Astrocyte (in vitro differentiated cells and primary cell): ENCODE data around the gene CSMD2. TPM values are rescaled to one million over a fixed set of nuclear protein-coding genes. Genes with fewer than 3 reads are reported as not detected.
A peak's percentile ranks its signal among the peaks of the same experiment; 100 is the strongest.

Experiments
- DNase-seq: peaks from one replicate; pipeline ENCODE4 v3.0.0-alpha.2; 2010; ENCODE audit warnings: low read depth
- FAIRE-seq: peaks from 2 replicates; lab custom pipeline; 2011; peaks lifted over from hg19 to GRCh38; lab: Jason Lieb, UNC
- H2AFZ ChIP-seq: 2 replicates; pipeline ENCODE4 v1.6.0; 2012; ENCODE audit warnings: low read depth, low read length, inconsistent platforms
- H3K27ac ChIP-seq: 2 replicates; pipeline ENCODE4 v1.5.1; 2011; ENCODE audit warnings: low read depth, low read length, inconsistent platforms
- H3K27me3 ChIP-seq: 2 replicates; pipeline ENCODE4 v1.6.0; 2011; ENCODE audit warnings: low read length, inconsistent platforms; ENCODE audit not compliant: insufficient read depth
- H3K36me3 ChIP-seq: 2 replicates; pipeline ENCODE4 v1.5.1; 2011; ENCODE audit warnings: low read length, inconsistent platforms; ENCODE audit not compliant: insufficient read depth
- H3K4me1 ChIP-seq: 2 replicates; pipeline ENCODE4 v1.5.1; 2011; ENCODE audit warnings: low read length, inconsistent platforms; ENCODE audit not compliant: insufficient read depth
- H3K4me2 ChIP-seq: 2 replicates; pipeline ENCODE4 v1.6.0; 2012; ENCODE audit warnings: low read length, inconsistent platforms
- H3K4me3 ChIP-seq: 2 replicates; pipeline ENCODE4 v1.5.1; 2011; ENCODE audit warnings: low read depth, mild to moderate bottlenecking, low read length, inconsistent platforms; ENCODE audit not compliant: insufficient read depth
- H3K79me2 ChIP-seq: 2 replicates; pipeline ENCODE4 v1.6.0; 2012; ENCODE audit warnings: mild to moderate bottlenecking, low read length, inconsistent platforms; ENCODE audit not compliant: insufficient read depth
- H3K9ac ChIP-seq: 2 replicates; pipeline ENCODE4 v1.6.0; 2012; ENCODE audit warnings: mild to moderate bottlenecking, low read length, inconsistent platforms
- H3K9me3 ChIP-seq: 2 replicates; pipeline ENCODE4 v1.5.1; 2012; ENCODE audit warnings: low read depth, mild to moderate bottlenecking, low read length, inconsistent platforms; ENCODE audit not compliant: insufficient read depth
- H4K20me1 ChIP-seq: 2 replicates; pipeline ENCODE4 v1.6.0; 2012; ENCODE audit warnings: low read length, inconsistent platforms; ENCODE audit not compliant: insufficient read depth
- H3K27ac Mint-ChIP-seq: one replicate; pipeline ENCODE4 v1.8.0; 2021; ENCODE audit warnings: mild to moderate bottlenecking, mixed read lengths; ENCODE audit not compliant: unreplicated experiment
- H3K27me3 Mint-ChIP-seq: one replicate; pipeline ENCODE4 v1.8.0; 2021; ENCODE audit warnings: low read depth, mixed read lengths; ENCODE audit not compliant: unreplicated experiment
- H3K36me3 Mint-ChIP-seq: one replicate; pipeline ENCODE4 v1.8.0; 2021; ENCODE audit warnings: low read depth, mixed read lengths; ENCODE audit not compliant: unreplicated experiment
- H3K4me1 Mint-ChIP-seq: one replicate; pipeline ENCODE4 v1.8.0; 2021; ENCODE audit warnings: low read depth, mixed read lengths; ENCODE audit not compliant: unreplicated experiment
- H3K4me3 Mint-ChIP-seq: one replicate; pipeline ENCODE4 v1.8.0; 2021; ENCODE audit warnings: mild to moderate bottlenecking, moderate library complexity, mixed read lengths; ENCODE audit not compliant: unreplicated experiment
- H3K9me3 Mint-ChIP-seq: one replicate; pipeline ENCODE4 v1.8.0; 2021; ENCODE audit warnings: mild to moderate bottlenecking, mixed read lengths; ENCODE audit not compliant: unreplicated experiment
- CTCF ChIP-seq: IDR thresholded peaks from 2 replicates; pipeline ENCODE4 v1.5.1; 2011; ENCODE audit warnings: low read depth, mild to moderate bottlenecking, inconsistent platforms, low read length, moderate library complexity; ENCODE audit not compliant: insufficient read depth
- EZH2 ChIP-seq: IDR thresholded peaks from 2 replicates; pipeline ENCODE4 v1.6.1; 2012; ENCODE audit warnings: mild to moderate bottlenecking, low read length, inconsistent platforms; ENCODE audit not compliant: insufficient read depth
- total RNA-seq: library from RNA; stranded (reverse); gene quantifications from 2 replicates; pipeline ENCODE4 v1.2.1, GENCODE V29; 2021

The CSMD2 gene
- total RNA-seq, 1 donor from 2014 or later = 11.1 TPM

- H3K4me1 ChIP-seq = peaks cover 19% of the 10 kb centered on the region
- no peak overlapping the region for H3K9ac ChIP-seq
- H3K4me3 ChIP-seq = no peak overlapping the region
- H3K79me2 ChIP-seq = no peaks in the 10 kb centered on the region
- peaks cover 56% of the 10 kb centered on the region for H4K20me1 ChIP-seq
- Mint-ChIP-seq H3K9me3 (peaks cover 1% of the 10 kb centered on the region), H3K27ac (no peak overlapping the region), H3K36me3 (no peaks in the 10 kb centered on the region), H3K4me3 (no peak overlapping the region), H3K4me1 (peaks cover 12% of the 10 kb centered on the region), H3K27me3 (peaks cover 5% of the 10 kb centered on the region)
- no peak overlapping the region for H3K27ac ChIP-seq
- no peak overlapping the region for H2AFZ ChIP-seq
- H3K4me2 ChIP-seq = no peak overlapping the region
- H3K9me3 ChIP-seq = no peaks in the 10 kb centered on the region
- TF ChIP-seq EZH2 (no peak), CTCF (no peak)
- H3K27me3 ChIP-seq = no peaks in the 10 kb centered on the region
- no peak for DNase-seq
- no peak for FAIRE-seq
- H3K36me3 ChIP-seq = no peaks in the 10 kb centered on the region
These were observed 176.9 kb downstream of the CSMD2 start for GRCh38 chr1:33988161-33988560.

GRCh38 chr1:33986390-33987095 is 178.5 kb downstream of the CSMD2 start:
- no peak overlapping the region for H3K27ac Mint-ChIP-seq
- H3K36me3 ChIP-seq = no peaks in the 10 kb centered on the region
- H3K9ac ChIP-seq = no peak overlapping the region
- peaks cover 20% of the 10 kb centered on the region for H3K27me3 Mint-ChIP-seq
- TF ChIP-seq EZH2 (no peak), CTCF (no peak)
- peaks cover 12% of the 10 kb centered on the region for H3K4me1 Mint-ChIP-seq
- no peaks in the 10 kb centered on the region for H3K27me3 ChIP-seq
- H3K4me3 ChIP-seq = no peak overlapping the region
- H3K4me3 Mint-ChIP-seq = no peak overlapping the region
- DNase-seq (peak; percentile 66), FAIRE-seq (peak; percentile 69)
- H3K9me3 ChIP-seq = no peaks in the 10 kb centered on the region
- H3K79me2 ChIP-seq = no peaks in the 10 kb centered on the region
- H3K4me1 ChIP-seq = peaks cover 19% of the 10 kb centered on the region
- no peak overlapping the region for H3K4me2 ChIP-seq
- H4K20me1 ChIP-seq = peaks cover 68% of the 10 kb centered on the region
- no peak overlapping the region for H2AFZ ChIP-seq
- peaks cover 3% of the 10 kb centered on the region for H3K36me3 Mint-ChIP-seq
- H3K9me3 Mint-ChIP-seq = peaks cover 8% of the 10 kb centered on the region
- H3K27ac ChIP-seq = no peak overlapping the region

- peaks cover 23% of the 10 kb centered on the region for H3K27me3 Mint-ChIP-seq
These were observed 179.4 kb downstream of the CSMD2 start for GRCh38 chr1:33985656-33986055.

More at GRCh38 chr1:33985656-33986055, 179.4 kb downstream of the CSMD2 start:
- no peak for FAIRE-seq
- H3K9me3 ChIP-seq = no peaks in the 10 kb centered on the region
- TF ChIP-seq CTCF = no peak
- no peaks in the 10 kb centered on the region for H3K36me3 ChIP-seq
- H3K4me1 ChIP-seq = peaks cover 19% of the 10 kb centered on the region
- H3K4me1 Mint-ChIP-seq = peaks cover 12% of the 10 kb centered on the region
- H3K4me3 Mint-ChIP-seq = no peak overlapping the region
- H3K9ac ChIP-seq = no peak overlapping the region
- no peak overlapping the region for H2AFZ ChIP-seq
- peak overlapping the region; percentile 6 for H3K4me2 ChIP-seq
- peaks cover 8% of the 10 kb centered on the region for H3K9me3 Mint-ChIP-seq
- H4K20me1 ChIP-seq = peaks cover 77% of the 10 kb centered on the region
- H3K27ac Mint-ChIP-seq = no peak overlapping the region
- DNase-seq = peak; percentile 23
- no peak overlapping the region for H3K27ac ChIP-seq
- H3K36me3 Mint-ChIP-seq = peaks cover 3% of the 10 kb centered on the region
- no peaks in the 10 kb centered on the region for H3K27me3 ChIP-seq
- no peaks in the 10 kb centered on the region for H3K79me2 ChIP-seq
- no peak overlapping the region for H3K4me3 ChIP-seq
